Measurements from ENCODE around the gene ZDHHC21. TPM values are rescaled to one million over a fixed set of nuclear protein-coding genes. Genes with fewer than 3 reads are reported as not detected.

The ZDHHC21 gene
- total and polyA plus RNA-seq, 2 of the 8 experiments (the other 6 are each of a cell fraction or from before 2014, with no cell fraction given): 1.9 to 6.0 TPM

- no peak for TF ChIP-seq CBX5 (IDR thresholded peaks at IDR 0.05; ENCODE audit: low read depth, low read length)
Observed at GRCh38 chr9:14584571-14584970, 108.7 kb downstream of the ZDHHC21 start (continued).

GRCh38 chr9:14578030-14578429 is 115.2 kb downstream of the ZDHHC21 start:
- H3K27ac ChIP-seq (ENCODE audit: low read depth, low read length): no peak overlapping the region
- no peak overlapping the region for H3K56ac ChIP-seq (replicated peaks; ENCODE audit: insufficient read length, low read depth, low read length)
- no peak overlapping the region for H4K5ac ChIP-seq (ENCODE audit: insufficient read length, low read depth, low read length)
- H3K14ac ChIP-seq (ENCODE audit: insufficient read length): no peak overlapping the region
- H3K4me2 ChIP-seq (ENCODE audit: insufficient read depth in 1 of 2, low read depth in 2 of 2, low read length in 2 of 2): no peak overlapping the region
- H3K79me1 ChIP-seq (ENCODE audit: low read depth, low read length): no peaks in the 10 kb centered on the region
- no peak overlapping the region for H4K8ac ChIP-seq (ENCODE audit: extremely low read depth, insufficient read depth, low read length)
- H3K4ac ChIP-seq (replicated peaks; ENCODE audit: insufficient read length, low read depth, low read length): no peak overlapping the region
- H2BK15ac ChIP-seq (ENCODE audit: low read length): no peak overlapping the region
- H3K9ac ChIP-seq (replicated peaks in 1 of 4; ENCODE audit: extremely low read depth in 1 of 4, low read depth in 3 of 4, low read length in 3 of 4): no peak overlapping the region
- no peak overlapping the region for H2BK20ac ChIP-seq (ENCODE audit: low read length)
- H2BK5ac ChIP-seq (ENCODE audit: low read depth, low read length): no peak overlapping the region
- TF ChIP-seq HDAC2 (IDR thresholded peaks at IDR 0.05; ENCODE audit: borderline replicate concordance in 1 of 2, low read depth in 2 of 2, low read length in 2 of 2): no peak
- no peak for TF ChIP-seq CTBP2 (IDR thresholded peaks at IDR 0.05; ENCODE audit: borderline replicate concordance, insufficient read depth, insufficient read length, low read length)
- TF ChIP-seq SIN3A (conservative IDR thresholded peaks at IDR 0.05 in 1 of 2, IDR thresholded peaks at IDR 0.05 in 1 of 2; ENCODE audit: low read depth in 1 of 2, low read length in 2 of 2): no peak
- no peak for TF ChIP-seq CHD2 (IDR thresholded peaks at IDR 0.05; ENCODE audit: low read length)
- no peak for TF ChIP-seq NRF1 (IDR thresholded peaks at IDR 0.05; ENCODE audit: low read depth, low read length)
- TF ChIP-seq SP1 (IDR thresholded peaks at IDR 0.05; ENCODE audit: low read depth, low read length): no peak
- no peak for TF ChIP-seq ZNF274 (IDR thresholded peaks at IDR 0.05; ENCODE audit: borderline replicate concordance, extremely low read depth, low read length)
- H3K9me3 ChIP-seq (ENCODE audit: insufficient read depth in 2 of 2, low read depth in 1 of 2, low read length in 1 of 2): 0 out of 4 replicates have a peak, but pooled peaks cover 0 to 3% of the 10 kb centered on the region in 2 experiments
- ChIA-PET CTCF (ENCODE audit: partially characterized antibody) (interaction anchor here (3.0 kb wide), 1 partner anchor 16 kb away, joined by 10 read pairs; no protein-coding TSS in a partner anchor), POLR2A (ENCODE audit: partially characterized antibody) (no interaction called here)
- no peaks in the 10 kb centered on the region for H3K27me3 ChIP-seq (replicated peaks in 1 of 4; ENCODE audit: control insufficient read depth in 3 of 4, extremely low read depth in 1 of 4, insufficient read depth in 3 of 4, low read length in 3 of 4)
- H2AK5ac ChIP-seq (ENCODE audit: low read depth, low read length): no peak overlapping the region
- no peak overlapping the region for H2BK12ac ChIP-seq (ENCODE audit: low read depth, low read length)
- no peak overlapping the region for H2BK120ac ChIP-seq (replicated peaks; ENCODE audit: low read depth, low read length)
- no peaks in the 10 kb centered on the region for H3K23me2 ChIP-seq (ENCODE audit: low read depth, low read length)
- H3K23ac ChIP-seq (ENCODE audit: insufficient read length): no peak overlapping the region
- H2AFZ ChIP-seq (ENCODE audit: low read length): no peak overlapping the region
- H3K79me2 ChIP-seq (ENCODE audit: control insufficient read depth in 1 of 2, insufficient read depth in 2 of 2, low read length in 2 of 2): no peaks in the 10 kb centered on the region
- no peak overlapping the region for H4K91ac ChIP-seq (replicated peaks; ENCODE audit: insufficient read length, low read length)
- H3K4me1 ChIP-seq (replicated peaks in 1 of 4; ENCODE audit: control insufficient read depth in 3 of 4, insufficient read depth in 4 of 4, low read length in 3 of 4): no peaks in the 10 kb centered on the region
- no peaks in the 10 kb centered on the region for H3K36me3 ChIP-seq (ENCODE audit: control insufficient read depth in 2 of 4, insufficient read depth in 4 of 4, low read length in 3 of 4)
- H4K20me1 ChIP-seq (replicated peaks in 1 of 2; ENCODE audit: control insufficient read depth in 1 of 2, insufficient read depth in 2 of 2, low read length in 2 of 2): no peaks in the 10 kb centered on the region
- no peak overlapping the region for H3K18ac ChIP-seq (ENCODE audit: extremely low read depth, low read length)
- H3K4me3 ChIP-seq (ENCODE audit: extremely low read depth in 1 of 4, insufficient read depth in 2 of 4, low read depth in 3 of 4, low read length in 4 of 4): no peak overlapping the region
- DNase-seq (ENCODE audit: low read depth in 1 of 2, low spot score in 2 of 2) (no peak), FAIRE-seq (no peak)
